Measurements from ENCODE around the gene SEMA5B. TPM values are rescaled to one million over a fixed set of nuclear protein-coding genes. Genes with fewer than 3 reads are reported as not detected.

SEMA5B gene
- polyA plus RNA-seq, 3 donors, result 25.3 to 31.3 (median 25.8) TPM

DNA sequence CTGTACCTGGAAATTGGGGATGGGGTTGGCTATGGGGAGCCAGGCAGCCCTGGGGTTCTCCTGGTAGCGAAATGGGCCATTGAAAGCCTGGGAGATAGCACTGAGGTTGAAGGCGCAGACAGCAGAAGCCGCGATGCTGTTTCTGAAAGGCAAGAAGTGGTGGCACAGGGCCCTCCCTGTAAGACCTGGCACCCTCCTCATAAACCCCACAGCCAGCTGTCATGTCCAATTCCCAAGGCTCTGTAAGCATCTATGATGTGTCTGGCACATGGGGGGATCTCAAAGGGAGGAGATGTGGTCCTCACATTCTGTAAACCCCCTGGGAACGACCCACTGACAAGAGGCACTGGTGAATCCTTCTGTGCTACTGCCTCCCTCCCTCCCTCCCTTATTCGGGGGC lies 104.0 kb downstream of the SEMA5B start:
- no peak for DNase-seq (ENCODE audit: extremely low read depth in 1 of 11, low read depth in 9 of 11, low spot score in 4 of 11)

DNA sequence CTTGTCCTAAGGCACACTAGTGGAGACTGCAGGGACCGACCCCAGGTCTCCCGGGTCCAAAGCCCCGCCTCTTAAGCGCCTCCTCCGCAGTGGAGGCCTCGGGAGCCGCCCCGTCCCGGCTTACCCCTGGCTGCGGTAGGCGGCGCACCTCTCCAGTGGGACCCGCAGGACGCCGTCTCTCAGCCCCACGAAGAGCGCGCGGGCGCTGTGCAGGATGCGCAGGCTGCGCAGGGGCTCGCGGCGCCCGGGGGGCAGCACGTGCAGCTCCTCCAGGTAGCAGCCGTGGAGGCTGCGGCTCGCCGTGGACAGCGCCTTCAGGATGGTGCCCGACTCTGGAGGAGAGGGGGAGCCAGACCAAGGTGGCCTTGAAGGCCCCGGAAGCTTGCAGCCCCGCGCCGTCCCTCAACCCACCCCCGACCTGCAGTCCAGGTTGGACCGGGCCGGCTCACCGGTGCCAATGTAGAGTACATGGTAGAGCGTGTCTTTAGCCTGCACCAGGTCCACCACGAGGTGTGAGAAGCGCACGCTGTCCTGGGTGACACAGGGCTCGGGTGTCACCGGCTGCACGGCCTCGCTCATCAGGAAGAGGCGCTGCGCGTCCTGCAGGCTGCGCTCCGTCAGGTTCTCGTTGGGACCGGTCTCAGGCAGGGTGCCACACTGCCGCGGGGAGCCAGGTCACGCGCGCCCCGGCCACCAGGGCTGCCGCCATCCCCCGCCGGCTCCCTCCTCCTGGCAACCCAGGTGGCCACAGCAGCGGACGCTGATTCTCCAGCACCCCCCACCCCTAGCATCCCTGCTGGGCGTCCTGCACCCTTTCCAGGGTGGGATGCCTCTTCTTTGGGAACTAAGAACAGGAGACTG lies 105.5 kb downstream of the SEMA5B start:
- no peak for DNase-seq (ENCODE audit: extremely low read depth in 1 of 11, low read depth in 9 of 11, low spot score in 4 of 11)

DNA sequence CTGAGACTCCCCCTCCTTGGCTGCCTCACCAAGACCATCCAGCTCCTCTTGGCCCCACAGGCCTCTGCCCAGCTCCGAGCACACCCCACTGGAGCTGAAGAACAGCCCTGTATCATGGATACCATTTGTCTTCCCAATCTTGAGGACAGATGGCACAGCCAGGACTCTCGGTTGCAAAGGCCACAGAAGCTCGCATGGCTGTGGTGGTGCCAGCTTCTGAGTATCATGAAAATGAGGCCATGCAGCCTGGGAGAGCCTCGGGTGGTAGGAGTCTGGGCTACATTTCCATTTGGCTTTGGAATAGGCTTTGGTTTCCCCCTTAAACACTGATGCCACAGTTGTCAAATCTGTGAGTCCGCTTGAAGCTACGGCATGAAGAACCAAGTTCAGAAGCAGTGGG lies 106.6 kb downstream of the SEMA5B start:
- no peak for DNase-seq (ENCODE audit: extremely low read depth in 1 of 11, low read depth in 9 of 11, low spot score in 4 of 11)

DNA sequence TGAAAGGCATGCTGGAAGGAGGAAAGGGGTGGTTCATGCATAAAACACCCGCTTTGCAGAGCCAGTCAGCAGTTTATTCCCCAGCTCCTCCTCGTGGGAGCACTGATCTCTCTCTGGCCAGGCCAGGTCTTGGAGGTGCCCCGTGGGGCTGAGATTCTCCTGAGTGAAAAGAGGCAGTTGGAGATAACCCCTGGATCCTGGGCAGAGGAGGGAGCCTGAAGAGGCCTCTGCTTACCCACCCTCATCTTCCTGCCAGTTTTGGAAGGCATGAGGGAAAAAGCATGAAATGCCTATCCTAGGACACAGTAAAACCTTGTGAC lies 108.3 kb downstream of the SEMA5B start:
- DNase-seq (ENCODE audit: extremely low read depth in 1 of 11, low read depth in 9 of 11, low spot score in 4 of 11), result no peak

DNA sequence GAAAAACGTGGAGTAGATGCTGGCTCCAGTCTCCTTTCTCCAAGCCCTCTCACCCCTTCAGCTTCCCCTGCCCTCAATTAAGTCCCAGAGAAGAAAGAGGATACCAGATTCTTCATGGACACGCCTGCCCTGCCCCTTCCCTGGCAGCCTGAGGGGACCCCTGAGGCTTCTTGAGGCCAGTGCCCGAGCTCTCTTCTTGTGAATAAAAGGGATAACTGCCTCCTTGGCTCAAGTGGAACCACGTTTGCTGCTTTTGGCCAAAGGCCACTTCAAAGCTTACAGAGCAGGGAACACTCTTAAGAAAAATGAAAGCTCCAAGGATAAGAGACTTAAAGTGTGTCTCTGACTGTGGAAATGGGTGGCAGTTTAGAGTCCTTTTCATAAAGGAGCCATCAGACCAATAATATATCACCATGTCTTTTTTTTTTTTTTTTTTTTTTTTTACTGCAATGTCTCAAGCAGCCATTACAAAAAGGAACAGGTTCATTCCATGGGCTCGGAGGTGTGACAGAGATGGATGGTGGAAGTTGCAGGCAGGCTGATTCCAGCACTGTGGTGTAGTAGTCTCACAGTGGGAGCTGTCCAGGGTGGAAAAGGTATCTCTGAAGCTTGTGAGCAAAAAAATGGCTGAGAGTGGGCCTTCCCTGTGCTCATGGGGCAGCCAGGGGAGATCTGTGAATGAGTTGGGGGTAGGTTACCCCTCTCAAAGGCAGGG lies 108.8 kb downstream of the SEMA5B start:
- peak in 3 of 11 donors; percentile 17 to 22 (median 21) for DNase-seq (ENCODE audit: extremely low read depth in 1 of 11, low read depth in 9 of 11, low spot score in 4 of 11)

DNA sequence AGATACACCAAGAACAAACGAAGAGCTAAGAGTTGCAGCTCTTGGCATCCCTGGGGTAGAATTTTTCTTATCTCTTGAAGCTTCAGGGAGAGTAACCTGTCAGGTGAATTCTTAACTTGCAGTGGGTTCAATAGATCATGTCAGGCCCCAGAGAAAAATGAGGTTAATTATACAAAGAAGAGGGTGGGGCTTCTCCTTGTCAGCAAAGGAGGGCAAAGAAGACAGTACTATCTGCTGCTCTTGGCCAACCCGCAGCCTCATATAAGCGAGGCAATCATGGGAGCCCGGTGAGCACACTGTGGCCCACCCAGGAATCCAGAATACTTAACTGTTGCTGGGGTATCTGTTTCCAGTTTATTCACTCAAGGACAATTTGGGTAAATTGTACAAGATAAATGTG lies 110.2 kb downstream of the SEMA5B start:
- no peak for DNase-seq (ENCODE audit: extremely low read depth in 1 of 11, low read depth in 9 of 11, low spot score in 4 of 11)

DNA sequence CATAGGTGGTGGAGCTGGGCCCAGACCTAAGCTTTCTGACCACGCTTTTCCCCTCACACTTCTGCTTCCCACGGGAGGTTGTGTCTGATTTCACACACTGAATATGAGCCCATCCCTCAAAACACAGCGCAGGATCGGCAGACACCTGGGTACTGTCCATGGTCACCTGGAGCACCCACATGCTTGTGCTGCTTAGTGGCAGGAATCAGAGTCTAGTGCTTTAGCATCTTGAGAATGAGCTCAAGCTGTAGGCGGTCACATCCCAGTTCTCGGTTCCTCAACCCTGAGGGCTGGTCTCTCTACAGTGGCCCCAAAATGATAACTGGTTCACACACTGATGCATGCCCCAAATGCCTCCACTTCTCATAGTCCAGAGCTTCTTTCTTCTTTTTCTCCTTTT lies 111.0 kb downstream of the SEMA5B start:
- no peak for DNase-seq (ENCODE audit: extremely low read depth in 1 of 11, low read depth in 9 of 11, low spot score in 4 of 11)

DNA sequence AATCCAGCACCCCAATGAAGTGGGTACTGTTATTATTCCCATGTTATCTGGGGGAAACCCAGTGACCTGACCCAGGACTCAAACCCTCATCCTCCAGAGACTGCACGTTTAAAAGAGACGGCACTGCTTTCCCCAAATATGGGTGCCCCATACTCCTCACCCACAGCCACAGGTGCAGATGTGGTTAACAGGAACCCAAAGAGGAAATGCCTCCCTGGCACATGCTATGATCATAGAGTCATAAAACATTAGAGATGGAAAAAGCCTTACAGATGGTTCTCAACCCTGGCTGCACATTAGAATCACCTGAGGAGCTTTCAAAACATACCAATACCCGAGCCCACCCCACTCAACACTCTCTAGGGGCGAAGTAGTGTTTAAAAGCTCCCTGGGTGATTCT lies 111.5 kb downstream of the SEMA5B start:
- no peak for DNase-seq (ENCODE audit: extremely low read depth in 1 of 11, low read depth in 9 of 11, low spot score in 4 of 11)

DNA sequence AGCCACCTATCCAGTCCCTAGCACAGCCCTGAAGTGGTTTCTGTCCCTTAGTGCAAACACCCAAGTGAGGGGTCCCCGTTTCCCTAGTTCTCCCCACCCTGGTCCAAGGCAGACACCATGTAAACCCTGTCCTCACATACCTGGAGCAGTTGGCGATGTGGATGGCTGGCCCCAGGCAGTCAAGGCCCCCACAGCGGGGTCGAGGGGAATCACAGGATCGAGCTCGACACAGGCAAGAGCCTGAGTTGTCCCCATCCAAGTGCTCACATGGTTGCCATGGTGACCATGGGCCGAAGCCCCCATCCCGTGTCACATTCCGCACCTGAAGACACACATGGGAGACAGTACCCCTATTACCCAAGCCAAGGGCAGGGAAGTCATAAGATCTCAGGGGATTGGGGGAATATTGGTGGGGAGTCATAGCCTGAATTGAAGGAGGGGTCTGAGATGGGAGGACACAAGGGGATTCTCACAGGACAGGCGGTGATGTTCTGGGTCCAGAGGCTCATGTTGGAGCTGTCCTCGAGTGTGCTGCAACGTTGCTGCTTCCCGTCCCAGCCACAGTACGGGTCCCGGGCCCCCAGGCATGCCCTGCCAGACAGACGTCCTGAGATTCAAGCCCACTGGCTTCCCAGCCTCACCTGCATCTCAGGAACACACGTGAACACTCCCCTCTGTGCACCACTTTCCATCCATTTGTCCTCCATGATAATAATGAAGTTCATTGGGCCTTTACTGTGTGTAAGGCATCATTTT lies 112.1 kb downstream of the SEMA5B start:
- no peak for DNase-seq (ENCODE audit: extremely low read depth in 1 of 11, low read depth in 9 of 11, low spot score in 4 of 11)

DNA sequence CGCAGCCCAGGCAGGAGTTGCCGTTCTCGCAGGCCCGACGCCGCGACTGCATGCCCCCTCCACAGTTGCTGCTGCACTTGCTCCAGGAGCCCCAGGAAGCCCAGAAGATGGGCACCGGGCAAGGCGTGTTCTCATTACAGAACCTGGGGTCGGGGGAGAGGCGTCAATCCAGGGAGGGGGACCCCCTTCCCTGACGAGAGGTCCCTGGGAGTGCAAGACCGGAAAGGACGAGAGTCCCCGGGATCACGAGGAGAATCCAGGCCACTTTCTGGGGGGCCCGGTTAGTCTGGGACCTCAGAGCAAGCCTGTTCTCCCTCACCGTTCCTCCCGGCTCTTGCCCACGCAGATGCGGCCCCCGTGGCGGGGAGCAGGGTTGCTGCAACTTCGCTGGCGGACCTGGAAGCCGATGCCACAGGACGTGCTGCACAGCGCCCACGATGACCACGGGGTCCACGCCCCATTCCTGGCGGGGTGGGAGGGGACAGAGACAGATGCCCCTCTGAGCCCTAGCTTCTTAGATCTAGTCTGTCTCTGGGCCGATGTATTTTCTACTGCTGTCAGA lies 113.9 kb downstream of the SEMA5B start:
- DNase-seq (ENCODE audit: extremely low read depth in 1 of 11, low read depth in 9 of 11, low spot score in 4 of 11), result no peak

DNA sequence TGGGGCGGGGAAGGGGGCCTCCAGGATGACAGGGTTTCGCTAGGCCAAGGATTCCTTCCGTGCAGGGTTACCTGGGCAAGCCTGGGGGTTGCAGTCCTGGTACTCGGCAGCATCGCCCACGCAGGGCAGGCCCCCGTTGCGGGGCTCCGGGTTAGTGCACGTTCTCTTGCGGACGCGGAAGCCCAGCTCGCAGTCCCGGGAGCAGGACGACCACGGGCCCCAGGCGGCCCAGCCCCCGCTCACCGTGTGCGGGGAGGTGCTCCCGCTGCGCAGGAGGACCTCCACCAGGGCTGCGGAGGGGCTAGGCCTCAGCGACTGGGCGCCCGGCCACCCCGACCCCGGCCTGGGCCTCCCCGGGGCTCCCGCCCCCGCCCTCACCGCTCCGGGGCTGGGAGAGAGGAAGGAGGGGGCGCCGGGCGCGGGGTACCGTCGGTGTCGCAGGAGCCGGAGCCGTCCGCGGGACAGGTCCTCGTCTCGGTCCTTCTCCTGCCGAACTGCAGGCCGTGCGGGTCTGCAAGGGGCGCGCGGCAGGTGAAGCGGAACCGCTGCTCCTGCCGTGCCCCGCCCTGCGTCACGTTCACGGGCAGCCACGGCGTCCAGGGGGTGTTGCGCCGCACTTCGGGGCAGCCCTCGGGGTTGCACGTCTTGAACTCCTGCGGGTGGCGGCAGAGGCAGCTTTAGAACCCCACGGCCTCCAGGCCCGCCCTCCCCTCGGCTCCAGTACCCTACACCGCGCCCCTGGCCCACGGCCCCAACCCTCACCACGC lies 114.6 kb downstream of the SEMA5B start:
- DNase-seq (ENCODE audit: extremely low read depth in 1 of 11, low read depth in 9 of 11, low spot score in 4 of 11), result no peak

DNA sequence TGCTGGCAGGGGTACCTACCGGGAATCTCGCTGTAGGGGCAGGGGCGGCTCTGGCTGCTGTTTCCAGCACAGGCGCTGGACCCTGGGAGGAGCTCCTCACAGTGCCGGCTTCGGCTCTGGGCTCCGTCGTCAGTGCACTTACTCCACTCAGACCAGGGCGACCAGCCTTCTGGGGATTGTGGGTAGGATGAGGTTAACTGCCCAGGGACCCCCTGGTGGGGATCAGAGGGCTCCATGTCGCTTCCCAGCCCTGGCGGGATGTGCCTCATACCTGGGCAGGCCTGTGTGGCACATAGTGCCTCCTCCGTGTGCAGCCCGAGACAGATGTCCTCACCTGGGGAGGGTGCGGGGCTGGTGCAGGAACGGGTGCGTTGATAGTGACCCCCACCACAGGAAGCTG lies 115.7 kb downstream of the SEMA5B start:
- no peak for DNase-seq (ENCODE audit: extremely low read depth in 1 of 11, low read depth in 9 of 11, low spot score in 4 of 11)

DNA sequence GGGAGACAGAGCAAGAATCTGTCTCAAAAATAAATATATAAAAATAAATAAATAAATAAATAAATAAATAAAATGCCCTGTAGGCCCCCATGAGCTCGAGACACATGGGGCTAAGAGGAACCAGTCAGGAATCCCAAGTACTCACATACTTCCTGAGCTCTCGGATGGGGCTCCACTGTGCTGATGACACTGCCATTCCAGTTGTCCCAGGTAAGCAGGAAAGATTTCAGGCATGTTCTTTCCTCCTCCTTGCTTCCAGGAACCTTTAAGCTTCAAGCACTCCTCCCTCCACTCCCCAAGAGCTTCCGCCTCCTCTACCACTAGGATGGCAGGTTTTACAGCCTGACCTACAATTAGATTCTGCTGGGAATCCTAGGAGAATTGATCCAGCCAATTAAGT lies 119.3 kb downstream of the SEMA5B start:
- no peak for DNase-seq (ENCODE audit: extremely low read depth in 1 of 11, low read depth in 9 of 11, low spot score in 4 of 11)

DNA sequence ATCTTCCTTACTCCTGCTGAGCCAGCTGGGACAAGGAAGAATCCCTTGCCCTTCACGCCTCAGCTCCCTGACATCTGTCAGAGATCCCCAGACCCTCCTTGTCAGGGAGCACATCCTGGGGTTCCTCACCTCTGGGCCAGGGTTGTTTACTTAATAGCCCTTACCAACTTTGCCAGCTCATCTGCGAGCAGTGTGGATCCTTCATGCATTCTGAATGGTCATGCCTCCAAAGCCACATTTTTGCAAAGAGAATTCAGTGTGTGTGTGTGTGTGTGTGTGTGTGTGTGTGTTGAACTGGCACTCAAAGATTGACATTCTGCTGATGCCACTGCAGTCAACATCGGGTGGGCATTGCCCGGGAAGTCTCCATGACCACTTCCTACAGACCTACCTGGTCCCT lies 120.1 kb downstream of the SEMA5B start:
- no peak for DNase-seq (ENCODE audit: extremely low read depth in 1 of 11, low read depth in 9 of 11, low spot score in 4 of 11)

DNA sequence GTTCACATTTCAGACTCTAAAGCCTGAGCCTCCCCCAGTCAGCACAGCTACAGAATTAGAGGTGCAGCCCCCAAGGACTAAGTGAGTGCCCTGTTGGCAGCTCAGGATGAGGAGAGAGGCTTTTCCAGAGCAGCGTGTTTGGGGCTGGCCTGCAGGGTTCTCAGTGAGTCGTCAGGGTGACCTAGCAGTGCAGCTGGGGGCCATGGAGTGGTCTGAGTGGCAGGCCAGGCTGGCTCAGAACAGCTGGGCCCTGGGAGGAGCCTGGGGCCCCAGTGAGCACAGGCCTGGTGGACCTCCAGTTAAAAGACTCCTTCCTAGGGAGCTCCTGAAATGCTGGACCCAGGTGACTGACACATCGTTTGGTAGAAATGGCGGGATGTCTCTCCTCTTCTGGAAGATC lies 124.4 kb downstream of the SEMA5B start:
- DNase-seq (ENCODE audit: extremely low read depth in 1 of 11, low read depth in 9 of 11, low spot score in 4 of 11), result no peak

DNA sequence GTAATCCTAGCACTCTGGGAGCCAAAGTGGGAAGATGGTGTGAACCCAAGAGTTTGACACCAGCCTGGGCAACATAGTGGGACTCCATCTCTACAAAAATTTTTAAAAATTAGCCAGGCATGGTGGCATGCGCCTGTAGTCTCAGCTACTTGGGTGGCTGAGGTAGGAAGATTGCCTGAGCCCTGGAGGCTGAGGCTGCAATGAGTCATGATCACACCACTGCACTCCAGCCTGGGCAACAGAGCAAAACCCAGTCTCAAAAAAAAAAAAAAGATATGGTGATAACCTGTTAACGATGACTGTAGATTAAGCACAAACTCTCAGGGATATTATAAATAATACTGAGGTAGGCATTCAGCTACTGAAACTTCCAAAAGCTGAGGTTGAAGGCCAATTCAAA lies 125.2 kb downstream of the SEMA5B start:
- no peak for DNase-seq (ENCODE audit: extremely low read depth in 1 of 11, low read depth in 9 of 11, low spot score in 4 of 11)

DNA sequence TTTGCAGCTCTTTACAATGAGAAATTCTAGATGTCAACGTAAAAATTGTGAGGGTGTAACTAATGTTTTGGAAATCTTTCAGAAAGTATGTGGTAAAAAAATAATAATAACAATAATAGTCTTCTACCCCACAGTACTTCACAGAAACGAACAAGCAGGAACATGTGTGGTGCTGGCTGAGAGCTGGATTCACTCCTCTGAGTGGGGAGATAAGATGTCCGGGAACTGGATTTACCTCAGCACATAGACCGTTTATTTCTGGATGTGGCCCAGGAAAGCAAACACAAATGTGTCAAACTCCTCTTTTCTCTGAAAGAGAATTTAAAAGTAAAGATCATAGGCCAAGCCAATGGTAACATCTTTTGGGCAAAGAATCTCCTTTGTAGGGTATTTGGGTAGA lies 129.3 kb downstream of the SEMA5B start:
- DNase-seq (ENCODE audit: extremely low read depth in 1 of 11, low read depth in 9 of 11, low spot score in 4 of 11), result no peak

DNA sequence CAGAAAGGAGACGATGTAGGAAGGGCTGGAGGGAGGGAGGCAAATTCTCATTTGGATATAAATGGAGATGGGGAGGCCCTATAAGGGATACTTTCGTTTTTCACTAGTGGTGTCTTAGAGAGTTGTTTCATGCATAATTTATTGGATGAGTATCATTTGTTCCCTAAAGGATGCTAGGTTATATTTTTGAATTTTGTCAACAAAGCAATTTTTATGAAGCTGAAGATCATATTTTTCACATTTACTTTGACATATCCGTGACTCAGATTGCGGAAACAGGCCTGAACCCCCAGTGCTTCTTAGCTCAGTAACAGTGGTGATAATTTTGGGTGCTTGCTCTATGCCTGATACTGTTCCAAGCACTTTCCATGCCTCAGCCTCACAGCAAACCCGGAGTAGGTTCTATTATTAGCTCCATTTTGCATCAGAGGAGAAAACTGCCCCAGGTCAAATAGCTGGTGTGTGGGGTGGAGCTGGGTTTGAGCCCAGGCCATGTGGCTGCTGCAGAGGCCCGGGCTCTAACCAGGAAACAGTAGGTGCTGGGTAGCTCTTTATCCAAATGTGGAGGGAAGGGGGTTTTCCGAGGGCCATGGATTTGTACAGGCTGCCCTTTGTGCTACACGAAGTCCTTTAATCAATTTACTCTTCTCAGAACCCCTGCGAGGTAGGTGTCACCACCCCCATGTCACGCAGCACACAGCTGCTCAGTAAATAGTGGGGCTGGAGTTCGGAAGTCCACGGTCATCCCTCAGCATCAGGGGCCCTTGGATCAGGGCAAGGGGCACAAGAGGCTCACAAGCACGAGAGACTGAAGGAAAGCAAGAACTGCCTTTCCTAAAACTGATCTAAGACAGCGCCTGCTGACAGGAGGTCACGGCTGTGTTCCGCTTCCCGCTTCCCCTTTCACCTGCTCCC lies 133.6 kb downstream of the SEMA5B start:
- no peak for DNase-seq (ENCODE audit: extremely low read depth in 1 of 11, low read depth in 9 of 11, low spot score in 4 of 11)

Measured in renal cortex interstitium (tissue), 11 donors.